ENCODE results near the gene TTYH3. TPM values are rescaled to one million over a fixed set of nuclear protein-coding genes. Genes with fewer than 3 reads are reported as not detected.

Gene TTYH3
- total RNA-seq, 2 experiments from 2014 or later: 23.8 to 63.6 TPM

DNA sequence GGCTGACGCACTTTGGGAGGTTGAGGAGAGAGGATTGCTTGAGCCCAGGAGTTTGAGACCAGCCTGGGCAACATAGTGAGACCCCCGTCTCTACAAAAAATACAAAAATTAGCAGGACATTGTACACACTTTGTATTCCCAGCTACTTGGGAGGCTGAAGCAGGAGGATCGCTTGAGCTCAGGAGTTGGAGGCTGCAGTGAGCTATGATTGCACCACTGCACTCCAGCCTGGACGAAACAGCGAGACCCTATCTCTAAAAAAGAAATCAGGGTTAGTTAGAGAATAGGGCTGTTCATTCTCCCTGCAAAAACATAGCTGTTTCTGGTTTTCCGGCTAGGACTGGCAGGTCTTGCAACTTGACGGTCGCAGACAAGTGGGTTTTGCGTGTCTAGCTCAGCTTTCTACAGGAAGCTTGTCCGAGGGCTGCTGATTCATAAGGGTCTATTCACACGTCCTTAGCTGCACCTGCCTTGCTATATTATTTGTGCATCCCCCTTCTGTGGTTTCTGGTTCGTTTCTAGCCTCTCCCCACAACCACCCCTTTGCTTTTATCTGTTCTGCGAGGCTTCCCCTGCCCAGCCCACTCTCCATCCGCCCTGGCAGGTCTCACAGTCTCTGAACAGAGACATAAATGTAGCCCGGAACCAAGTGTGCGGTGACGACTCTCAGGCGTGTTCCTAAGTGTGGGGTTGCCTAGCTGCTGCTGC, 66.9 kb downstream of the TTYH3 start:
- Histone ChIP-seq H3K79me2 (ENCODE audit: insufficient read depth, low read depth, low read length) (no peaks in the 10 kb centered on the region), H3K9me3 (ENCODE audit: low read length) (no peaks in the 10 kb centered on the region), H3K36me3 (ENCODE audit: insufficient read depth, low read length) (no peaks in the 10 kb centered on the region), H3K4me3 (ENCODE audit: low read depth, low read length, poor library complexity, severe bottlenecking) (no peak overlapping the region), H3K4me2 (ENCODE audit: low read length) (peak overlapping the region; percentile 47), H3K9me2 (ENCODE audit: insufficient read depth, low read length) (no peaks in the 10 kb centered on the region), H3K4me1 (ENCODE audit: insufficient read depth, low read length, poor library complexity, severe bottlenecking) (peaks cover 14% of the 10 kb centered on the region), H3K27ac (ENCODE audit: low read depth, low read length, poor library complexity, severe bottlenecking) (no peak overlapping the region), H2AFZ (ENCODE audit: low read length) (peak overlapping the region; percentile 62), H4K20me1 (ENCODE audit: insufficient read depth, low read length) (no peaks in the 10 kb centered on the region)
- POLR2A ChIA-PET: interaction anchor here (1.3 to 5.6 kb wide), 3 partner anchors 9 to 53 kb away, joined by 3 to 36 read pairs (median 4); no protein-coding TSS in a partner anchor
- no TSS peak for BruUV-seq (replicated peaks)
- intact Hi-C loops (cut with micrococcal nuclease; ENCODE audit: unreplicated experiment): no loop called here
- no peak for TF ChIP-seq EZH2phosphoT487 (IDR thresholded peaks at IDR 0.05; ENCODE audit: borderline replicate concordance, low read depth, low read length)
- TF ChIP-seq, protein P1, sequence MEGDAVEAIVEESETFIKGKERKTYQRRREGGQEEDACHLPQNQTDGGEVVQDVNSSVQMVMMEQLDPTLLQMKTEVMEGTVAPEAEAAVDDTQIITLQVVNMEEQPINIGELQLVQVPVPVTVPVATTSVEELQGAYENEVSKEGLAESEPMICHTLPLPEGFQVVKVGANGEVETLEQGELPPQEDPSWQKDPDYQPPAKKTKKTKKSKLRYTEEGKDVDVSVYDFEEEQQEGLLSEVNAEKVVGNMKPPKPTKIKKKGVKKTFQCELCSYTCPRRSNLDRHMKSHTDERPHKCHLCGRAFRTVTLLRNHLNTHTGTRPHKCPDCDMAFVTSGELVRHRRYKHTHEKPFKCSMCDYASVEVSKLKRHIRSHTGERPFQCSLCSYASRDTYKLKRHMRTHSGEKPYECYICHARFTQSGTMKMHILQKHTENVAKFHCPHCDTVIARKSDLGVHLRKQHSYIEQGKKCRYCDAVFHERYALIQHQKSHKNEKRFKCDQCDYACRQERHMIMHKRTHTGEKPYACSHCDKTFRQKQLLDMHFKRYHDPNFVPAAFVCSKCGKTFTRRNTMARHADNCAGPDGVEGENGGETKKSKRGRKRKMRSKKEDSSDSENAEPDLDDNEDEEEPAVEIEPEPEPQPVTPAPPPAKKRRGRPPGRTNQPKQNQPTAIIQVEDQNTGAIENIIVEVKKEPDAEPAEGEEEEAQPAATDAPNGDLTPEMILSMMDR (conservative IDR thresholded peaks at IDR 0.05; ENCODE audit: low read length): no peak
- CTCF ChIA-PET (ENCODE audit: unreplicated experiment): interaction anchor here (0.5 to 1.4 kb wide), 4 partner anchors 8 to 85 kb away, joined by 3 to 6 read pairs (median 3); no protein-coding TSS in a partner anchor
- peak; percentile 68 for DNase-seq (ENCODE audit: low spot score)

DNA sequence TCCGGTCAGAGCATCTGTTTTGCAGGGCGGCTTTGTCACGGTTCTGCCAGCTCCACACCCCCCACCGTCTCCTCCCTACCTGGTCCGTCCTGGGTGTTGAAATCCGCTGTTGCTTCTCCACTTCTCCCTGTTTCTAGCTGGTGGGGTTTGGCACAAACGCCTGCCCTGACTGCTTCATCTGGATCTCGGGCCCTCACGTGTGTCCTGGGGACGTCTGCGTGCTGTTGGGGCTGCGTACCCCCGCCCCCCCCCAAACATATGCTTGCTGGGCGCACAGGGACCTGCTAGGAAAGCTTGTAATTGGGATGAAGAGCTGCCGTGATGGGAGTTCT, 67.5 kb downstream of the TTYH3 start:
- no TSS peak for BruUV-seq (replicated peaks)
- Histone ChIP-seq H3K36me3 (ENCODE audit: insufficient read depth, low read length) (no peaks in the 10 kb centered on the region), H3K27ac (ENCODE audit: low read depth, low read length, poor library complexity, severe bottlenecking) (no peak overlapping the region), H3K4me1 (ENCODE audit: insufficient read depth, low read length, poor library complexity, severe bottlenecking) (peaks cover 14% of the 10 kb centered on the region), H3K4me3 (ENCODE audit: low read depth, low read length, poor library complexity, severe bottlenecking) (no peak overlapping the region), H4K20me1 (ENCODE audit: insufficient read depth, low read length) (no peaks in the 10 kb centered on the region), H3K4me2 (ENCODE audit: low read length) (peak overlapping the region; percentile 47), H2AFZ (ENCODE audit: low read length) (peak overlapping the region; percentile 62), H3K9me2 (ENCODE audit: insufficient read depth, low read length) (no peaks in the 10 kb centered on the region), H3K9me3 (ENCODE audit: low read length) (no peaks in the 10 kb centered on the region), H3K79me2 (ENCODE audit: insufficient read depth, low read depth, low read length) (no peaks in the 10 kb centered on the region)
- intact Hi-C loops (cut with micrococcal nuclease; ENCODE audit: unreplicated experiment): no loop called here
- no peak for TF ChIP-seq EZH2phosphoT487 (IDR thresholded peaks at IDR 0.05; ENCODE audit: borderline replicate concordance, low read depth, low read length)
- TF ChIP-seq, protein P1 (conservative IDR thresholded peaks at IDR 0.05; ENCODE audit: low read length): no peak
- ChIA-PET CTCF (ENCODE audit: unreplicated experiment) (interaction anchor here (1.0 to 1.4 kb wide), 3 partner anchors 9 to 86 kb away, joined by 3 to 6 read pairs (median 3); no protein-coding TSS in a partner anchor), POLR2A (interaction anchor here (1.3 to 5.6 kb wide), 3 partner anchors 10 to 54 kb away, joined by 3 to 36 read pairs (median 4); no protein-coding TSS in a partner anchor)
- no peak for DNase-seq (ENCODE audit: low spot score)

Measured in OCI-LY7 (cell line).